Fibroblast of skin of left quadriceps (primary cell): ENCODE data around the gene WDR17.

ENCODE experiments used
- DNase-seq, 2 experiments: peaks; one replicate each; pipeline ENCODE4 v3.0.0-alpha.2; 2013; ENCODE audit warnings: low read depth in 2 of 2

Gene WDR17

GRCh38 chr4:176065435-176066291 lies at the start of gene WDR17:
Gene WDR17, plus strand, starts transcription at chr4:176065841. Its CDS starts 45,740 bp downstream, at chr4:176111581.
- DNase-seq, result peak; percentile 70 to 72

- DNase-seq, result no peak
Observed at GRCh38 chr4:176016601-176017000, 49.0 kb upstream of the WDR17 start.

GRCh38 chr4:176020481-176021085 lies 45.1 kb upstream of the WDR17 start:
- DNase-seq, result no peak

GRCh38 chr4:176030391-176030790 lies 35.2 kb upstream of the WDR17 start:
- DNase-seq, result no peak

- no peak for DNase-seq
Observed at GRCh38 chr4:176031922-176032321, 33.7 kb upstream of the WDR17 start.

- DNase-seq, result no peak
Observed at GRCh38 chr4:176032454-176032853, 33.2 kb upstream of the WDR17 start.

GRCh38 chr4:176034499-176034898 lies 31.1 kb upstream of the WDR17 start:
- peak; percentile 34 for DNase-seq

- no peak for DNase-seq
Observed at GRCh38 chr4:176034936-176035335, 30.7 kb upstream of the WDR17 start.

- no peak for DNase-seq
Observed at GRCh38 chr4:176036585-176037205, 28.9 kb upstream of the WDR17 start.

- DNase-seq, result no peak
Observed at GRCh38 chr4:176038789-176039188, 26.9 kb upstream of the WDR17 start.

- no peak for DNase-seq
Observed at GRCh38 chr4:176042195-176042594, 23.4 kb upstream of the WDR17 start.

GRCh38 chr4:176043838-176044588 lies 21.6 kb upstream of the WDR17 start:
- DNase-seq, result no peak

GRCh38 chr4:176044589-176044951 lies 21.1 kb upstream of the WDR17 start:
- no peak for DNase-seq

- DNase-seq, result no peak
Observed at GRCh38 chr4:176048631-176049030, 17.0 kb upstream of the WDR17 start.

GRCh38 chr4:176052744-176053143 lies 12.9 kb upstream of the WDR17 start:
- no peak for DNase-seq

GRCh38 chr4:176053785-176054184 lies 11.9 kb upstream of the WDR17 start:
- DNase-seq, result no peak

- DNase-seq, result no peak
Observed at GRCh38 chr4:176054942-176055341, 10.7 kb upstream of the WDR17 start.

- DNase-seq, result no peak
Observed at GRCh38 chr4:176063718-176064117, 1.9 kb upstream of the WDR17 start.

GRCh38 chr4:176064539-176064938 lies 1.1 kb upstream of the WDR17 start:
- DNase-seq, result no peak

- no peak for DNase-seq
Observed at GRCh38 chr4:176066757-176067156, 1.1 kb downstream of the WDR17 start.

GRCh38 chr4:176077561-176077960 lies 11.9 kb downstream of the WDR17 start:
- no peak for DNase-seq

- peak; percentile 9 to 14 for DNase-seq
Observed at GRCh38 chr4:176084769-176085168, 19.1 kb downstream of the WDR17 start.
